ENCODE measurements around the gene RAB17. TPM values are rescaled to one million over a fixed set of nuclear protein-coding genes. Genes with fewer than 3 reads are reported as not detected.

The RAB17 gene
- total RNA-seq, 1 experiment from 2014 or later: 60.9 TPM

GRCh38 chr2:237594514-237594871 is 4.0 kb upstream of the RAB17 start:
- Mint-ChIP-seq H3K4me3 (ENCODE audit: unreplicated experiment) (peak overlapping the region; percentile 58), H3K4me1 (ENCODE audit: low read depth, unreplicated experiment) (peaks cover 30% of the 10 kb centered on the region), H3K9me3 (ENCODE audit: unreplicated experiment) (no peaks in the 10 kb centered on the region), H3K27me3 (ENCODE audit: insufficient read depth, unreplicated experiment) (no peaks in the 10 kb centered on the region), H3K36me3 (ENCODE audit: insufficient read depth, unreplicated experiment) (peaks cover 31% of the 10 kb centered on the region), H3K27ac (ENCODE audit: unreplicated experiment) (peak overlapping the region; percentile 95)
- no peak overlapping the region for H3K4me3 ChIP-seq (ENCODE audit: low read depth, low read length)
- no peaks in the 10 kb centered on the region for H3K36me3 ChIP-seq (ENCODE audit: control insufficient read depth, insufficient read depth, low read length)
- peak; percentile 45 to 51 for DNase-seq
- no peaks in the 10 kb centered on the region for H3K27me3 ChIP-seq (replicated peaks; ENCODE audit: control insufficient read depth, insufficient read depth, low read length)
- ChIA-PET CTCF (interaction anchor here (0.6 to 1.2 kb wide), 3 partner anchors 8 to 98 kb away, joined by 3 read pairs; no protein-coding TSS in a partner anchor), POLR2A (no interaction called here)
- no peaks in the 10 kb centered on the region for H3K9me3 ChIP-seq
- no peak for TF ChIP-seq CTCF (IDR thresholded peaks at IDR 0.05; ENCODE audit: insufficient read depth in 1 of 2, low read depth in 1 of 2, low read length in 1 of 2, severe bottlenecking in 1 of 2, unreplicated experiment in 1 of 2)
- no TSS peak for BruUV-seq (replicated peaks)
- H3K4me1 ChIP-seq: peaks cover 42% of the 10 kb centered on the region
- intact Hi-C loops (cut with micrococcal nuclease; ENCODE audit: unreplicated experiment): loop anchor here (10.0 kb wide), 1 partner anchor 100 kb away; no protein-coding TSS in a partner anchor

- intact Hi-C loops (cut with micrococcal nuclease; ENCODE audit: unreplicated experiment): loop anchor here (10.0 kb wide), 1 partner anchor 101 kb away; no protein-coding TSS in a partner anchor
- H3K4me1 Mint-ChIP-seq (ENCODE audit: low read depth, unreplicated experiment): peaks cover 30% of the 10 kb centered on the region
- no peaks in the 10 kb centered on the region for H3K9me3 ChIP-seq
- H3K4me3 Mint-ChIP-seq (ENCODE audit: unreplicated experiment): peak overlapping the region; percentile 37
- BruUV-seq (replicated peaks): no TSS peak
- ChIA-PET POLR2A (no interaction called here), CTCF (interaction anchor here (1.2 kb wide), 1 partner anchor 99 kb away, joined by 3 read pairs; no protein-coding TSS in a partner anchor)
- TF ChIP-seq CTCF (IDR thresholded peaks at IDR 0.05; ENCODE audit: insufficient read depth in 1 of 2, low read depth in 1 of 2, low read length in 1 of 2, severe bottlenecking in 1 of 2, unreplicated experiment in 1 of 2): no peak
- no peak overlapping the region for H3K4me3 ChIP-seq (ENCODE audit: low read depth, low read length)
- H3K27ac Mint-ChIP-seq (ENCODE audit: unreplicated experiment): peak overlapping the region; percentile 95
- no peaks in the 10 kb centered on the region for H3K27me3 ChIP-seq (replicated peaks; ENCODE audit: control insufficient read depth, insufficient read depth, low read length)
- no peaks in the 10 kb centered on the region for H3K9me3 Mint-ChIP-seq (ENCODE audit: unreplicated experiment)
- H3K36me3 Mint-ChIP-seq (ENCODE audit: insufficient read depth, unreplicated experiment): peaks cover 31% of the 10 kb centered on the region
- H3K4me1 ChIP-seq: peaks cover 42% of the 10 kb centered on the region
- no peak for DNase-seq
- H3K27me3 Mint-ChIP-seq (ENCODE audit: insufficient read depth, unreplicated experiment): no peaks in the 10 kb centered on the region
- H3K36me3 ChIP-seq (ENCODE audit: control insufficient read depth, insufficient read depth, low read length): no peaks in the 10 kb centered on the region
Observed at GRCh38 chr2:237593596-237594320, 3.2 kb upstream of the RAB17 start.

- BruUV-seq (replicated peaks): no TSS peak
- Mint-ChIP-seq H3K9me3 (ENCODE audit: unreplicated experiment) (no peaks in the 10 kb centered on the region), H3K36me3 (ENCODE audit: insufficient read depth, unreplicated experiment) (peaks cover 31% of the 10 kb centered on the region), H3K27me3 (ENCODE audit: insufficient read depth, unreplicated experiment) (no peaks in the 10 kb centered on the region), H3K27ac (ENCODE audit: unreplicated experiment) (peak overlapping the region; percentile 95), H3K4me1 (ENCODE audit: low read depth, unreplicated experiment) (peaks cover 29% of the 10 kb centered on the region), H3K4me3 (ENCODE audit: unreplicated experiment) (peak overlapping the region; percentile 37)
- Histone ChIP-seq H3K27me3 (replicated peaks; ENCODE audit: control insufficient read depth, insufficient read depth, low read length) (no peaks in the 10 kb centered on the region), H3K36me3 (ENCODE audit: control insufficient read depth, insufficient read depth, low read length) (no peaks in the 10 kb centered on the region), H3K4me1 (peaks cover 42% of the 10 kb centered on the region), H3K9me3 (no peaks in the 10 kb centered on the region), H3K4me3 (ENCODE audit: low read depth, low read length) (no peak overlapping the region)
- no peak for DNase-seq
- ChIA-PET CTCF (no interaction called here), POLR2A (interaction anchor here (0.5 kb wide), 1 partner anchor 11 kb away, joined by 7 read pairs; no protein-coding TSS in a partner anchor)
- intact Hi-C loops (cut with micrococcal nuclease; ENCODE audit: unreplicated experiment): loop anchor here (10.0 kb wide), 1 partner anchor 102 kb away; no protein-coding TSS in a partner anchor
- no peak for TF ChIP-seq CTCF (IDR thresholded peaks at IDR 0.05; ENCODE audit: insufficient read depth in 1 of 2, low read depth in 1 of 2, low read length in 1 of 2, severe bottlenecking in 1 of 2, unreplicated experiment in 1 of 2)
Observed at GRCh38 chr2:237593036-237593435, 2.5 kb upstream of the RAB17 start.
